Transverse colon (tissue), 4 donors: ENCODE measurements around the gene PQBP1. TPM values are rescaled to one million over a fixed set of nuclear protein-coding genes. Genes with fewer than 3 reads are reported as not detected.

Experiments
- DNase-seq: peaks from one replicate; pipeline ENCODE4 v3.0.0-alpha.2; 2019
- H3K27ac ChIP-seq, 4 donors: fragments of 200-600 bp; sonication (generic); 2 replicates each; pipeline ENCODE4 v1.5.1; 2016 to 2018; ENCODE audit warnings: inconsistent platforms in 4 of 4
- H3K27me3 ChIP-seq: fragments of 200-600 bp; sonication (generic); 2 replicates; pipeline ENCODE4 v1.5.1; 2017; ENCODE audit warnings: inconsistent platforms
- H3K36me3 ChIP-seq, 4 donors: fragments of 200-600 bp; sonication (generic); 2 replicates each; pipeline ENCODE4 v1.5.1; 2017 to 2019; ENCODE audit warnings: inconsistent platforms in 4 of 4
- H3K4me1 ChIP-seq, 4 donors: fragments of 200-600 bp; sonication (generic); 2 replicates each; pipeline ENCODE4 v1.5.1; 2017 to 2020; ENCODE audit warnings: inconsistent platforms in 4 of 4
- H3K4me3 ChIP-seq, 4 donors: fragments of 200-600 bp; sonication (generic); 1 replicate in 1 of 4; 2 replicates in 3 of 4; pipeline versions ENCODE4 v1.5.1 to v1.6.1; 2017 to 2019; ENCODE audit warnings: inconsistent platforms in 4 of 4
- H3K9me3 ChIP-seq, 2 donors: fragments of 200-600 bp; sonication (generic); 2 replicates each; pipeline ENCODE4 v1.5.1; 2017 to 2019; ENCODE audit warnings: inconsistent platforms in 2 of 2
- EP300 ChIP-seq: sonication (generic); formaldehyde crosslinking; IDR thresholded peaks from one replicate; pipeline ENCODE4 v1.6.1; 2017; ENCODE audit warnings: antibody characterized with exemption, low read depth
- POLR2A ChIP-seq: fragments of 450-650 bp; IDR thresholded peaks from one replicate; pipeline ENCODE4 v1.6.1; 2016; ENCODE audit warnings: antibody characterized with exemption, mild to moderate bottlenecking, moderate library complexity
- POLR2AphosphoS5 ChIP-seq, 3 donors: sonication (generic); formaldehyde crosslinking; IDR thresholded peaks; one replicate each; pipeline ENCODE4 v1.6.1; 2016; ENCODE audit warnings: antibody characterized with exemption in 3 of 3
- WGBS, 2 donors: methylation state at CpG; one replicate each; pipeline ENCODE4 v1.1.5; 2018; ENCODE audit warnings: low coverage in 1 of 2; 5-methylcytosine and 5-hydroxymethylcytosine counted together
- in situ Hi-C, 4 donors: fragments of 200-750 bp; cut with MboI; loops; one replicate each; pipeline versions ENCODE4 v1.15.0 to v1.15.1; 2017; ENCODE audit warnings: low sequenced_read_pairs in 3 of 4, low pct_ligation_motif_present in 1 of 4, low pct_unique_long_range_greater_than_20kb in 1 of 4
- intact Hi-C: fragments of 100-400 bp; cut with DNase I; formaldehyde crosslinking; loops from one replicate; pipeline ENCODE4 v1.15.1; 2023; ENCODE audit warnings: low total_unique reads
- total RNA-seq, 4 donors: library from RNA; depleted of rRNA; stranded (reverse); fragments of >200 nt; gene quantifications; one replicate each; pipeline ENCODE4 v1.1.0, GENCODE V29; 2016
- TF ChIP-seq, protein P1 (sequence below), 5 experiments: fragments of 200-600 bp in 3 of 5; fragments of 450-650 bp in 2 of 5; sonication (generic) in 3 of 5; IDR thresholded peaks; 1 replicate in 2 of 5; 2 replicates in 3 of 5; pipeline ENCODE4 v1.5.1; 2016 to 2017; ENCODE audit warnings: antibody characterized with exemption in 5 of 5, inconsistent platforms in 3 of 5, mild to moderate bottlenecking in 2 of 5, moderate library complexity in 1 of 5

The PQBP1 gene
- total RNA-seq, 4 donors from 2014 or later: 21.7 to 92.3 (median 63.8) TPM

DNA sequence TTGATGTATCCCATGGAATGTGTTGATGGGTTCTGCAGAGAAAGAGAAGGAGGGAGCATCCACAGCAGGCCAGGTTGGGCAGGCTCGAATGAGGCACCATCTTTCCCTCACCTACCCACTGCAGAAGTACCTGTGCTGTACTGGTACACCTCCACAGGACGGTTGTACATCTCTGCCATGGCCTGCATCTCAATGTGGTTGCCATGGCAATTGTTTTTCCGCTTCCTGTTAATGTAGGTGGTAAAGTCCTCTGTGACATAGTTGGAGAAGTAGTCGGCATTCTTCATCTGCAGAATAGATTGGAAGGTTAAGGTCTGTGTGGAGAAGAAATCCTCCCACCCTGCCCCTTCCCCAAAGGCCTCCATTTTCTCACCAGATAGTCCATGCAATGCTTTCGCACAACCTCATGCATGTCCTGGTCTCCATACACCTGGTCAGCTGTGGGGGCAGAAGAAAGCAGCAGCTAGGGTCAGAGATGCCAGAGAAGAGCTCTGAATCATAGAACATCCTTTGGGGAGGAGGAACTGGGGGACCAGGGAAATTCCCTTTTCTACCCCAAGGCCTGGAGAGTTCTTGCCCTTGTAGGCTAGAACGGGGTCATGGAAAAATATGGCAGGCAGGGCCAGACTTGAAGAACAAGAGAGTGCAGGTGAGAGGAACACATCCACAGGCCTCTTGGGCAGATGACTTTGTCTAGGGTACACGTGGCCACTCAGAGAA is 37.0 kb downstream of the PQBP1 start:
- H3K27me3 ChIP-seq: no peaks in the 10 kb centered on the region
- H3K36me3 ChIP-seq: peaks cover 0 to 4% (median 0%) of the 10 kb centered on the region in 4 donors
- peaks cover 0 to 17% (median 1%) of the 10 kb centered on the region in 4 donors for H3K4me1 ChIP-seq
- intact Hi-C loops (no loop called here), in situ Hi-C loops (no loop called here)
- no peaks in the 10 kb centered on the region for H3K9me3 ChIP-seq
- TF ChIP-seq POLR2A (no peak), POLR2AphosphoS5 (IDR thresholded peaks at IDR 0.05) (no peak), EP300 (no peak)
- TF ChIP-seq, protein P1, sequence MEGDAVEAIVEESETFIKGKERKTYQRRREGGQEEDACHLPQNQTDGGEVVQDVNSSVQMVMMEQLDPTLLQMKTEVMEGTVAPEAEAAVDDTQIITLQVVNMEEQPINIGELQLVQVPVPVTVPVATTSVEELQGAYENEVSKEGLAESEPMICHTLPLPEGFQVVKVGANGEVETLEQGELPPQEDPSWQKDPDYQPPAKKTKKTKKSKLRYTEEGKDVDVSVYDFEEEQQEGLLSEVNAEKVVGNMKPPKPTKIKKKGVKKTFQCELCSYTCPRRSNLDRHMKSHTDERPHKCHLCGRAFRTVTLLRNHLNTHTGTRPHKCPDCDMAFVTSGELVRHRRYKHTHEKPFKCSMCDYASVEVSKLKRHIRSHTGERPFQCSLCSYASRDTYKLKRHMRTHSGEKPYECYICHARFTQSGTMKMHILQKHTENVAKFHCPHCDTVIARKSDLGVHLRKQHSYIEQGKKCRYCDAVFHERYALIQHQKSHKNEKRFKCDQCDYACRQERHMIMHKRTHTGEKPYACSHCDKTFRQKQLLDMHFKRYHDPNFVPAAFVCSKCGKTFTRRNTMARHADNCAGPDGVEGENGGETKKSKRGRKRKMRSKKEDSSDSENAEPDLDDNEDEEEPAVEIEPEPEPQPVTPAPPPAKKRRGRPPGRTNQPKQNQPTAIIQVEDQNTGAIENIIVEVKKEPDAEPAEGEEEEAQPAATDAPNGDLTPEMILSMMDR (IDR thresholded peaks at IDR 0.05): no peak
- no peak overlapping the region for H3K4me3 ChIP-seq
- 71% methylated on average over 7 of the region's 7 CpGs; no CpG with 5 or more reads in 1 of the 2 donors for WGBS, 2 donors
- peak overlapping the region in 1 of 4 donors; percentile 30 for H3K27ac ChIP-seq
- DNase-seq: no peak

DNA sequence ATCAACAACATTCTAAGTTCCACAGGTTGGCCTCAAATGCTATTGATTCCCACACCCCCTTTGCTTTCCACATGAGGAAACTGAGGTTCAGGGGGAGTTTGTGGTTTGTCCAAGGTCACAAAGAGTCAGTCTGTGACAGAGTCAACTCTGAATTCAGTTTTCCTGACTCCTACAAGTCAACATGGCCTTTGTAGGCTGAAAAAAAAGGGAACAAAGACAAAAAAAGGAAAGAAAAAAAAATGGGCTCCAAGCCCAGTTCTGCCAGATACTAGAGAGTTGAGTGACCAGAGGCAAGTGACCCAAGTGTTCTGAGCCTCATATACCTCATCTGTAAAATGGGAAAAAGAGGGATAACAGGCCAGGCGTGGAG is 37.6 kb downstream of the PQBP1 start:
- Histone ChIP-seq H3K4me1 (peaks cover 0 to 17% (median 1%) of the 10 kb centered on the region in 4 donors), H3K4me3 (no peak overlapping the region), H3K9me3 (no peaks in the 10 kb centered on the region), H3K27ac (peak overlapping the region in 1 of 4 donors; percentile 30), H3K36me3 (no peaks in the 10 kb centered on the region), H3K27me3 (no peaks in the 10 kb centered on the region)
- TF ChIP-seq EP300: no peak
- TF ChIP-seq POLR2A: no peak
- no peak for TF ChIP-seq POLR2AphosphoS5 (IDR thresholded peaks at IDR 0.05)
- TF ChIP-seq, protein P1 (IDR thresholded peaks at IDR 0.05): no peak
- DNase-seq: no peak
- WGBS, 2 donors: 74% methylated on average over 1 of the region's 1 CpG; no CpG with 5 or more reads in 1 of the 2 donors
- in situ Hi-C loops: no loop called here
- intact Hi-C loops: no loop called here

DNA sequence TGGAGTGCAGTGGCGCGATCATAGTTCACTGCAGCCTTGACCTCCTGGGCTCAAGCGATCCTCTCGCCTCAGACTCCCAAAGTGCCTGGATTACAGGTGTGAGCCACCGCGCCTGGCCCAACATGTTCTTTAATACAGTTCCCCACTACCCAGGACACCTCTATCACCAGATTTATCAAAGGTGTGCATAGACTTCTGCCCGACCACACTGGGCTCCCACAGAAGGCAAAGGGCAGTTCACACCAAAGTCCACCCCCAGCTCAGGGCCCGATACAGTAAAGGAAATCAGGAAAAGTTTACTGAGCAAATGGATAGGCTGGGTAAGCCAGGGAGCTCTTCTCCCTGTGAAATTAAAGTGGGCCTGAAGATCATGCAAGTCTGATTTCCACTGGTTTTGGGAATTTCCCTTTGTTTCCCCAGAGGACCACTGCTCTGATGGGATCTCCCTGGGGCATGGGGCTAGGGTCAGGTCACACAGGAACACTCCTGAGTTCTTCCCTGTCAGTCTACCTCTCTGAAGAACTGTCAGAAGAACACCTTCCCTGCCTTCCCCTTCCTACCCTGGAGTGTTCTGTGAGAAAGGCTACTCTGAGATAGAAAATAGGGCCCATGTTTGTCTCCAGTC is 38.8 kb downstream of the PQBP1 start:
- Histone ChIP-seq H3K27ac (peak overlapping the region; percentile 24 to 58 (median 55)), H3K4me3 (no peak overlapping the region), H3K36me3 (no peaks in the 10 kb centered on the region), H3K4me1 (peaks cover 0 to 23% (median 1%) of the 10 kb centered on the region in 4 donors), H3K27me3 (no peaks in the 10 kb centered on the region), H3K9me3 (no peaks in the 10 kb centered on the region)
- DNase-seq: no peak
- TF ChIP-seq, protein P1 (IDR thresholded peaks at IDR 0.05): no peak
- TF ChIP-seq EP300 (no peak), POLR2AphosphoS5 (IDR thresholded peaks at IDR 0.05) (no peak), POLR2A (no peak)
- in situ Hi-C loops: no loop called here
- 94% methylated on average over 8 of the region's 8 CpGs; no CpG with 5 or more reads in 1 of the 2 donors for WGBS, 2 donors
- intact Hi-C loops: no loop called here

DNA sequence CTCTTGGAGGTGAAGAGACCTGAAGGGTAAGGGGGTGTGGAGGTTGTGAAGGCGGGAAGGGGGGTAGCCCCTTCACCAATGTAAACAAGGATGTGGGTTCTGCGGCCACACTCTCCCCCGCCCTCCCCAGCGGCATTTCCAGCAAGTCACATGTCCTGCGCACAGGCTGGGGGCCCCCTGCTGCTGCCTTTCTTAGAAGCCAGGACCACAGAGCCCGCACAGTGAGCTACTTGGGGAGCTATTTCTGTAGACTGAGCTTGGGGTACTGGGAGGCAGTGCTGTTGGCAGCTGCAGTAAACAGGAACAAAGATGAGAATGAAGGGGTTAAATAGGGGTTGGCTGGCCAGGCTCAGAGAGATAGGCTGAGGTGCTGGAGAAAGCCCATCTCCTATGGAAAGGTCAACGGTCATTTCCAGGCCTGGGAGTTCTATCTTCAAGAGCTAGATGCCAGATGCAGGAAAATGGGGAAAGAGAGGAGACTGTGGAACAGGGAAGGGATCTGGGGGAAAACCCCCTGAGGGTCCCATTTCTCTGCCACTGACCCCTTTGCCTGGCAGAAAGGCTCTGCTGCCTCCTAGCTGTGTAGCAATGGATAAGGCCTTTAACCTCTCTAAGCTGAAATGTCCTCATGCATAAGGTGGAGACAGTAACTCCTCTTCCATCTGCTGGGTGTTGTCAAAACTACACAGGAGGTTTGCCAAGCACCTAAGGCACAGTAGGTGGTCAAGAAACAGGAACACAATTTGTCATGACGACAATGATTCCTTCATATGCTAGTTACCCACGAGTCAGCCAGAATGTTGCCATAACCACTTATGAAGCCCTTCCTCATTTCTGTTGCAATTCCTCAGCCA is 39.6 kb downstream of the PQBP1 start:
- TF ChIP-seq, protein P1 (IDR thresholded peaks at IDR 0.05): no peak
- TF ChIP-seq POLR2A (no peak), POLR2AphosphoS5 (IDR thresholded peaks at IDR 0.05) (peak in 2 of 3 donors; percentile 13 to 40), EP300 (no peak)
- Histone ChIP-seq H3K27ac (peak overlapping the region; percentile 58 to 72 (median 60)), H3K4me3 (no peak overlapping the region), H3K27me3 (no peaks in the 10 kb centered on the region), H3K4me1 (peaks cover 0 to 26% (median 1%) of the 10 kb centered on the region in 4 donors), H3K36me3 (no peaks in the 10 kb centered on the region), H3K9me3 (no peaks in the 10 kb centered on the region)
- WGBS, 2 donors: 35% methylated on average over 9 of the region's 9 CpGs; no CpG with 5 or more reads in 1 of the 2 donors
- intact Hi-C loops (no loop called here), in situ Hi-C loops (no loop called here)
- DNase-seq: peak; percentile 84
